Retinal pigment epithelial cell (primary cell): ENCODE measurements around the gene ANKIB1.

Experiments used
- DNase-seq: peaks from one replicate; pipeline ENCODE4 v3.0.0-alpha.2; 2010; ENCODE audit warnings: low read depth
- H3K4me3 ChIP-seq: 2 replicates; pipeline ENCODE4 v1.5.1; 2011; ENCODE audit warnings: mild to moderate bottlenecking, low read length, control low read depth, moderate library complexity
- TF ChIP-seq, protein P1 (sequence below): conservative IDR thresholded peaks from 2 replicates; pipeline ENCODE4 v1.5.1; 2011; ENCODE audit warnings: low read depth, low read length, control low read depth, inconsistent platforms

ANKIB1 gene

DNA sequence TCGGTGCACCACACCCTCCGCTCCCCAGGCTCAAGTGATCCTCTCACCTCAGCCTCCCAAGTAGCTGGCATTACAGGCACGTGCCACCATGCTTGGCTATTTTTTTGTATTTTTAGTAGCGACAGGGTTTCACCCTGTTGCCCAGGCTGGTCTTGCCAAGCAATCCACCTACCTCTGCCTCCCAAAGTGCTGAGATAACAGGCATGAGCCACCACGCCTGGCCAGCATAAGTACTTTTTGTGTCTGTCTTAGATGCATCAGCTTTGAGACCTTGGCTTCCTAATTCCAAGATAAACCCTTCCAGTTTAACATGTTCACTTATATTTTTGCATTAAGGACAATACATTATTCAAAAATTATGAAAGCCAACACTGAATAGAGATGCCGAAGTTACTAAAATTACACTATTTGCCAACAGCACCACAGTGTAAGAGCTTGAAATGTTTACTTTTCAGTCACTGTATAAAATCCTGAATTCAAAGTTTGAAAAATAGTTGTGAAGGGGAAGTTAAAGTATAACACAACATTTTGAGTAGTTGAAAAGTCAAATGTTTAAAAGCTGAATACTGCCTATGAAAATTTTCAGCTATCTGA, 36.5 kb downstream of the ANKIB1 start:
- H3K4me3 ChIP-seq: no peak overlapping the region
- TF ChIP-seq, protein P1, sequence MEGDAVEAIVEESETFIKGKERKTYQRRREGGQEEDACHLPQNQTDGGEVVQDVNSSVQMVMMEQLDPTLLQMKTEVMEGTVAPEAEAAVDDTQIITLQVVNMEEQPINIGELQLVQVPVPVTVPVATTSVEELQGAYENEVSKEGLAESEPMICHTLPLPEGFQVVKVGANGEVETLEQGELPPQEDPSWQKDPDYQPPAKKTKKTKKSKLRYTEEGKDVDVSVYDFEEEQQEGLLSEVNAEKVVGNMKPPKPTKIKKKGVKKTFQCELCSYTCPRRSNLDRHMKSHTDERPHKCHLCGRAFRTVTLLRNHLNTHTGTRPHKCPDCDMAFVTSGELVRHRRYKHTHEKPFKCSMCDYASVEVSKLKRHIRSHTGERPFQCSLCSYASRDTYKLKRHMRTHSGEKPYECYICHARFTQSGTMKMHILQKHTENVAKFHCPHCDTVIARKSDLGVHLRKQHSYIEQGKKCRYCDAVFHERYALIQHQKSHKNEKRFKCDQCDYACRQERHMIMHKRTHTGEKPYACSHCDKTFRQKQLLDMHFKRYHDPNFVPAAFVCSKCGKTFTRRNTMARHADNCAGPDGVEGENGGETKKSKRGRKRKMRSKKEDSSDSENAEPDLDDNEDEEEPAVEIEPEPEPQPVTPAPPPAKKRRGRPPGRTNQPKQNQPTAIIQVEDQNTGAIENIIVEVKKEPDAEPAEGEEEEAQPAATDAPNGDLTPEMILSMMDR: no peak
- DNase-seq: no peak

DNA sequence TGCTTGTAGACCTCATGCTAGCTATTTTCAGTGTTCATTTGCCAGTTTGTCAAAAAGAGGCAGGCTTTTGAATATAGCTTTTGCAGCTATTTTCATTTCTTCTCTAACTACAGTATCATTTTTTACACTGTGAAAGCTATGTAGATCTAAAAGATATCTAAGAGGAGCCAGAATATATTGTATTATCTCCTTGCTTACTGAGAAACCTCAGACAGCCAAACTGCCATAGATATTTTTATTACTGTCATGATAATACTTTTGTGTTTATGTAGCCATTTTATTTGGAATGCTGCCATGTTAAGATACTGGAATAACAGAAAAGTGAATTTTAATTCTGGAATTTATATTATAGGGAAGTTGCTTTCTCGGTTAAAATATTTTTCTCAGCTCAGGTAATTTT, 37.2 kb downstream of the ANKIB1 start:
- H3K4me3 ChIP-seq: no peak overlapping the region
- no peak for DNase-seq
- TF ChIP-seq, protein P1: no peak

DNA sequence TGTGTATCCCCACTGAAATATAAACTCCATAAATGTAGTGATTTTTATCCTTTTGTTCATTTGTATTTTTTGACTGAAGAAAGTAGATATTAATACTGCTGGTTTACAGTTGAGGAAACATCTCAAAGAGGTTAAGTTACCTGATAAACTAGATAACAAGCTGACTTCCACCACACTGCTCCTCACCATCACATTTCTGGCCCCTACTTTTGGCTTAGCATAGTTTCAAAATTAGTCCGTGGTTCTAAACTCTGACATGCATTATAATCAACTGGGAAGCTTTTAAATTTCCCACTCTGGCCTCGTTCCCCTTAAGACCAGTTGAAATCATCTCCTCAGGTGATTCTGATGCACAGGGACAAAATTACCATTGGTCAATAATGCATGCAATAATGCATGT, 43.5 kb downstream of the ANKIB1 start:
- TF ChIP-seq, protein P1: no peak
- no peak for DNase-seq
- H3K4me3 ChIP-seq: no peak overlapping the region

DNA sequence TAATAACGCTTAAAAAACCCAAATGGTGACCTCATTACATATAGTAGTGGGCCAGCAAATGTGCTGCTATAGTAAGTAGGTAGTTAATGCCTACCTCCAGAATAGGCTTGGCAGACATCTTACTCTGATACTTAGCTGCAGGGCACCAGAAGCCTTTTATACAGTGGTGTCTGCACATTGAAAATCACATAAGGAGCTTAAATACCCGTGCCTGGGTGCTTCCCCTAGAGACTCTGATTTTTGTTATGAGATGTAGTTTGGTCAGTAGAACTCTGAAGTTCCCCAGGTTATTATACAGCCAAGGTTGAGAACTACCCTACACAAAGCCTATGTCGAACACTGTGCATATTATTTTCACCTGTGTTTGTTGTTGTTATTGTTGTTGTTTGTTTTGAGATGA, 47.2 kb downstream of the ANKIB1 start:
- TF ChIP-seq, protein P1: no peak
- no peak overlapping the region for H3K4me3 ChIP-seq
- DNase-seq: no peak

DNA sequence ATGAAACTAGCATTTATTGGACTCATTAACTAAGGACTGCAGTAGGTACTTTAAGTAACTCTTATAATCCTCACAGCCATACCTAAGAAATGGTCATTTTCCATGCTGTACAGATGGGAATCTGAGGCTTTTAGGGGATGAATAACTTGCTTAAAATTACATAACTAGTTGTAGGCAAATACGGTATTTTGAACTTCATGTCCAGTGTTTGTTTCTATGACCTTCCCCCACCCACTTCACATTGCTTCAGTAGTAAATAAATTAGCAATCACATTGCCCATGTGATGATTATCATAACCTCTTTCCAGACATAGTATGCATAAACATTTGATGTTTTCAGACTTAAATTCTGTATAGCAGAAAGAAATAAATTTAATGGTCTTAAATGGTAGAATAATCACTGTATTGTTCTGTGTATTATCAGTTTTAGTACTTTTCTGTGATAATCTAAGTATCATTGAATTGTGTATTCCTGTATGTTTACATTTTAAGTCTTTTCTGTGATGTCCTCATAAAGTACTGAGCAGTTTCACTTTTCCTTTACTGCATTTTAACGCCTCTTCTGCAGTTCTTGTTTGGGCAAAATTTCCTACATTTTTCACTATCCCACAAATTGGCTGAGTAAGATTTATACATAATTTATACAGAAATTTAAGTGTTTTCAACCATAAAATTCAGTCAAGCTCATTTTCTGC, 48.3 kb downstream of the ANKIB1 start:
- H3K4me3 ChIP-seq: no peak overlapping the region

DNA sequence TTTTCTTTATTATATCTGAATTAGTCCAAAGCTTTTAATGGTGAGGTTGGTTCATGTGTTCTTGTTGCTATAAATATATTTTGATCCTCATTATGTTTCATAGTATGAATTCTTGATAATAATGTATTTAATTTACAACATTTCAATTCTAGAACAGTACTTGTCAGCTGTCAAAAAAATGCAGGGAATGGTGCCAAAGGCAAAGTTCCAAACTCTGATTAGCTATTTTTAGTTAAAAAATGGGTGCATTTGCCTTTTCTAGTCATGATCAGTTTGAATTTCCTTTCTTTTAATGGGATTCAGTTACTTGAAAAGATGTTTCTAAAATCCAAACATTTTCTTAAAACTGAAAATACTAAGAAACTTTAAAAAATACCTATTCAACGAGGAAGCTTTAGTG, 49.6 kb downstream of the ANKIB1 start:
- TF ChIP-seq, protein P1: no peak
- DNase-seq: peak; percentile 43
- H3K4me3 ChIP-seq: no peak overlapping the region

More for the DNA sequence above, 48.3 kb downstream of the ANKIB1 start:
- DNase-seq: no peak
- TF ChIP-seq, protein P1: no peak

DNA sequence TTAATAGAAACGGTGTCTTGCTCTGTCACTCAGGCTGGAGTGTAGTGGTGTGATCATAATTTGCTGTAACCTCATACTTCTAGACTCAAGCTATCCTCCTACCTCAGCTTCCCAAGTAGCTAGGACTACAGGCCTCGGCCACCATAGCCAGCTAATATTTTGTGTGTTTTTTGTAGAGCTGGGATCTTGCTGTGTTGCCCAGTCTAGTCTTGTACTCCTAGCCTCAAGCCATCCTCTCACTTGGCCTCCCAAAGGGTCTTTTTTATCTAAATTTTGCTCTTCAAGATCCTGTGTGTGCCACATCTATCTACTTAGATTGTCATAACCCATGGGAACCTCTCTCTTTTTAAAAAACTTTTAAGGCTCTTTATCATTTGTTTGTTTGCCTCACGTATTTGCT, 50.5 kb downstream of the ANKIB1 start:
- no peak for DNase-seq
- H3K4me3 ChIP-seq: no peak overlapping the region
- TF ChIP-seq, protein P1: no peak
